ENCODE data around the gene KCND3.

Gene KCND3

DNA sequence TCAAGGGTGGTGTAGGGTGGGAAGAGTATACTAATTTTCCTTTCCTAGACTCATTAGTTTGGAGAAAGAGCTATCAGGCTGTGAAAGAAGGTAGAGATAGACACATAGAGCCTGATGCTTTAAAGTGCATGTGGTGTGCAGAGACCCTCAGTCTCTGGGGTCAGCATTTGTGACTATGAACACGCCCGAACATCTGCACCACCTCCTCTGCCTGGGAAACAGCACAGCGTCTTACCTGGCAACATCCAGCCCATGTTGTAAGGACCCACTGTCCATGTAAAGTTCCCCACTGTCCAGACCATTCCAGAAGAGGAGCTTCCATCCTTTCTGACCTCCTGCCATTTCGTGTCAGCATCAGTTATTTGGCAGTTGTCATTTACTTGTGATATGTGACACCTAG is 83.4 kb downstream of the KCND3 start:
- TF ChIP-seq SNAI2 (CRISPR knock-in tag; IDR thresholded peaks at IDR 0.05): no peak
- TF ChIP-seq RARB (CRISPR knock-in tag; IDR thresholded peaks at IDR 0.05): no peak
- TF ChIP-seq, protein P1, sequence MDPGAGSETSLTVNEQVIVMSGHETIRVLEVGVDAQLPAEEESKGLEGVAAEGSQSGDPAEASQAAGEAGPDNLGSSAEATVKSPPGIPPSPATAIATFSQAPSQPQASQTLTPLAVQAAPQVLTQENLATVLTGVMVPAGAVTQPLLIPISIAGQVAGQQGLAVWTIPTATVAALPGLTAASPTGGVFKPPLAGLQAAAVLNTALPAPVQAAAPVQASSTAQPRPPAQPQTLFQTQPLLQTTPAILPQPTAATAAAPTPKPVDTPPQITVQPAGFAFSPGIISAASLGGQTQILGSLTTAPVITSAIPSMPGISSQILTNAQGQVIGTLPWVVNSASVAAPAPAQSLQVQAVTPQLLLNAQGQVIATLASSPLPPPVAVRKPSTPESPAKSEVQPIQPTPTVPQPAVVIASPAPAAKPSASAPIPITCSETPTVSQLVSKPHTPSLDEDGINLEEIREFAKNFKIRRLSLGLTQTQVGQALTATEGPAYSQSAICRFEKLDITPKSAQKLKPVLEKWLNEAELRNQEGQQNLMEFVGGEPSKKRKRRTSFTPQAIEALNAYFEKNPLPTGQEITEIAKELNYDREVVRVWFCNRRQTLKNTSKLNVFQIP (CRISPR knock-in tag; IDR thresholded peaks at IDR 0.05; ENCODE audit: borderline replicate concordance, low read depth): no peak
- no peak for TF ChIP-seq ZFP3 (CRISPR knock-in tag; IDR thresholded peaks at IDR 0.05)
- no peak for TF ChIP-seq ISL1 (CRISPR knock-in tag; IDR thresholded peaks at IDR 0.05)
- no peak for TF ChIP-seq ESRRG (CRISPR knock-in tag; IDR thresholded peaks at IDR 0.05)
- no peak for TF ChIP-seq TCF4 (CRISPR knock-in tag; IDR thresholded peaks at IDR 0.05; ENCODE audit: borderline replicate concordance)
- ATAC-seq: no peak

DNA sequence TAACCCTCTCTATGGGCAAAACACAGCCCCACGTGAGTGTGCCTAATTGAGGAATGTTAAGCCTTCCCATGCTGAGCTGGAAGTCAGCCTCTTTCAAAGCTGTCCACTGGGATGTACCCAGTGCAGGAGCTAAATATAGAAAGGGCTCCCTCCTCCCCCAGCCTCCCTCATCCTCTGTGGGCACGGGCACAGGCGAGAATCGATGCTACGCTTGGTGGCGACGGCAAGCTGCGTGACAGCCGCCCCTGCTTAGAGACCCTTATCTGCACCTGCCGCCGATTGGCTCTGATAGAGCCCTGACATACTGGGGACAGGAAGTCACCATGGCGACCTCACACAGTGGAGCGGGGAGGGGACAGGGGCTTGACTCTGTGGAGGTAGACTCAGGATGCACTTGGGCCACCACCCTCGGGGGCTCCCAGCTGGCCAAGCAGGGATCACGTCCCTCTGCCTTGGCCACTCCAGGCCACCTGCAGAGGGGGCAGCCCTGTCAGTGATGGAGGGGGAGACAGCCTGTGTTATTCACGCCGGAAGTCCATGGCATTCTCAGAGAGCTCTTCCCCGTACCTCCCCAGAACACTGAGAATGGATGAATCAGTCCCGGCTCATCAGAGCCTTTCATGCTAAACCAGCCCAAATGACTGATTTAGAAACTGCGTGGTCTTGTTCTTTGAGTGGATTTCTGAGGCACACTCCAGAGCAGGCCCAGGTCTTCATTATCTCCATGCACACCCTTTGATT is 84.8 kb downstream of the KCND3 start:
- no peak; the same call in 1 of the 3 replicates for ATAC-seq
- TF ChIP-seq ZNF565 (CRISPR knock-in tag; conservative IDR thresholded peaks at IDR 0.05; ENCODE audit: low read depth) (no peak), OSR1 (CRISPR knock-in tag; IDR thresholded peaks at IDR 0.05) (no peak), RARB (CRISPR knock-in tag; IDR thresholded peaks at IDR 0.05) (no peak), GLIS3 (CRISPR knock-in tag; IDR thresholded peaks at IDR 0.05) (no peak), ZFP3 (CRISPR knock-in tag; IDR thresholded peaks at IDR 0.05) (no peak)

DNA sequence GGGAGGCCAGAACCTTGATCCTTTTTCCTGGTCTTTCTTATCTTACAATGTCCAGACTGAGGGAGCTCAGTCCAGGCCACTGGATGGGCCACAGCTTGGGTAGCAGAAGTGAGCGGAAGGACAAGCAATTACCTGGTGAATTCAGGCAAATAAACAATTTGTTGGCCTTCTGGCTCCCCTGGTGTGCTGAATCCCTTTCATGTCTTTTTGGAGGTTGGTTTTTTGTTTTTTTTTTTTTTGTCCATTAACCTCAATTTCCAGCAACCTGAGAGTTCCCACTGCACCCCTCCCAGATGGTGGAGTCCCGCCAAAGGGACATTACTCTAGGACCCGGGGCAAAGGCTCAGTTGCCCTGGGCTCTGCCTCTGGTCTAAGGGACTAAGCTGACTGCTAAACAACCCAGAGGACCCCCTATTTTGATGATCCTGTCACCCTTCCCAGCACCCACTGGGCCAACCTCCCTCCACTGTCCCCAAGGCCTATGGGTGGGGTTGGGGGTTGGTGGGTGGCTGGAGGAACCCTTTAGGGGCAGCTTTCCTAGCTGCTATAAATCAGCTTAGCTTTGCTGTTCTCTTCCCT is 85.5 kb downstream of the KCND3 start:
- ATAC-seq: no peak
- TF ChIP-seq CSDC2 (CRISPR knock-in tag; IDR thresholded peaks at IDR 0.05) (no peak), OSR1 (CRISPR knock-in tag; IDR thresholded peaks at IDR 0.05) (no peak), ZNF565 (CRISPR knock-in tag; conservative IDR thresholded peaks at IDR 0.05; ENCODE audit: low read depth) (no peak), ZC3H10 (CRISPR knock-in tag; IDR thresholded peaks at IDR 0.05) (no peak), ZFP30 (CRISPR knock-in tag; IDR thresholded peaks at IDR 0.05) (no peak), TCF4 (CRISPR knock-in tag; IDR thresholded peaks at IDR 0.05; ENCODE audit: borderline replicate concordance) (no peak), SNAI2 (CRISPR knock-in tag; IDR thresholded peaks at IDR 0.05) (no peak), ARNTL (CRISPR knock-in tag; IDR thresholded peaks at IDR 0.05; ENCODE audit: borderline replicate concordance, low read depth) (no peak), ZFP3 (CRISPR knock-in tag; IDR thresholded peaks at IDR 0.05) (no peak)
- TF ChIP-seq, protein P2, sequence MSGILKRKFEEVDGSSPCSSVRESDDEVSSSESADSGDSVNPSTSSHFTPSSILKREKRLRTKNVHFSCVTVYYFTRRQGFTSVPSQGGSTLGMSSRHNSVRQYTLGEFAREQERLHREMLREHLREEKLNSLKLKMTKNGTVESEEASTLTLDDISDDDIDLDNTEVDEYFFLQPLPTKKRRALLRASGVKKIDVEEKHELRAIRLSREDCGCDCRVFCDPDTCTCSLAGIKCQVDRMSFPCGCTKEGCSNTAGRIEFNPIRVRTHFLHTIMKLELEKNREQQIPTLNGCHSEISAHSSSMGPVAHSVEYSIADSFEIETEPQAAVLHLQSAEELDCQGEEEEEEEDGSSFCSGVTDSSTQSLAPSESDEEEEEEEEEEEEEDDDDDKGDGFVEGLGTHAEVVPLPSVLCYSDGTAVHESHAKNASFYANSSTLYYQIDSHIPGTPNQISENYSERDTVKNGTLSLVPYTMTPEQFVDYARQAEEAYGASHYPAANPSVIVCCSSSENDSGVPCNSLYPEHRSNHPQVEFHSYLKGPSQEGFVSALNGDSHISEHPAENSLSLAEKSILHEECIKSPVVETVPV (CRISPR knock-in tag; IDR thresholded peaks at IDR 0.05): no peak
- TF ChIP-seq, protein P1 (CRISPR knock-in tag; IDR thresholded peaks at IDR 0.05; ENCODE audit: borderline replicate concordance, low read depth): no peak

DNA sequence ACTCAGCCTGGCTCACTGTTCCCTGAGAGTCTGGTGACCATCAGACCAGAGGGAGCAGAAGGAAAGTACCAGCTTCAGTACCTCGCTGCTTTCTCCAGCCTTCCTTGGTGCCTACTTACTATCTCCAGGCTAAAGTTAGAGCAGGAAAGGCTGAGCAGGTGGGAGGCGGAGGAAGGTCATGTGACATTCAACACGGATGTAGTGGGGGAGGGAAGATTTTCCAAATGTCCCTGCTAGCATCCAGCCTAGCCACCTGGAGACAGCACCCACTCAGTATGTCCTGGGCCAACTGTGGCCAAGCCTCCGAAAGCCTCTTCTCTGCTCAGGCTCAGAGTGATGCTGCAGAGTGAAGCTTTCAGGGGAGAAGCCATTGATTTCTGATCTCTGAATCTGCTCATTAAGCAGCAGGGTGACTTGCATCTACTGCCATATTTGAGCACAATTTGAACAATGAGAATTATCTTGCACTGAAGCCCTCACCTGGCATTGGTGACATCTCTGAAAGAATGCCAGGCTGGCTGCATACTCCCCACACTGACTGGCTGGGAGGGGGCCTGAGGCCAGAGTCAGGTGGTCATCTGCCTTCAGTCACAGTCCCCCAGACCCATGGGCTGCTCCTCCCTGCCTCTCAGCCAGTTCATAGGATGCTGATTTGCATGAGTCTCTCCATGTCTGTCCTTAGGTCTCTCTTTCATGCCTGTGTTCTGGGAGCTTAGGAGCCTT is 86.2 kb downstream of the KCND3 start:
- ATAC-seq: no peak
- TF ChIP-seq GLIS3 (CRISPR knock-in tag; IDR thresholded peaks at IDR 0.05): no peak
- TF ChIP-seq CSDC2 (CRISPR knock-in tag; IDR thresholded peaks at IDR 0.05): no peak
- TF ChIP-seq ZC3H10 (CRISPR knock-in tag; IDR thresholded peaks at IDR 0.05): no peak
- TF ChIP-seq ZFP30 (CRISPR knock-in tag; IDR thresholded peaks at IDR 0.05): no peak
- TF ChIP-seq ZFP3 (CRISPR knock-in tag; IDR thresholded peaks at IDR 0.05): no peak
- TF ChIP-seq, protein P2 (CRISPR knock-in tag; IDR thresholded peaks at IDR 0.05): no peak
- TF ChIP-seq, protein P3, sequence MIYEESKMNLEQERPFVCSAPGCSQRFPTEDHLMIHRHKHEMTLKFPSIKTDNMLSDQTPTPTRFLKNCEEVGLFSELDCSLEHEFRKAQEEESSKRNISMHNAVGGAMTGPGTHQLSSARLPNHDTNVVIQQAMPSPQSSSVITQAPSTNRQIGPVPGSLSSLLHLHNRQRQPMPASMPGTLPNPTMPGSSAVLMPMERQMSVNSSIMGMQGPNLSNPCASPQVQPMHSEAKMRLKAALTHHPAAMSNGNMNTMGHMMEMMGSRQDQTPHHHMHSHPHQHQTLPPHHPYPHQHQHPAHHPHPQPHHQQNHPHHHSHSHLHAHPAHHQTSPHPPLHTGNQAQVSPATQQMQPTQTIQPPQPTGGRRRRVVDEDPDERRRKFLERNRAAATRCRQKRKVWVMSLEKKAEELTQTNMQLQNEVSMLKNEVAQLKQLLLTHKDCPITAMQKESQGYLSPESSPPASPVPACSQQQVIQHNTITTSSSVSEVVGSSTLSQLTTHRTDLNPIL (CRISPR knock-in tag; IDR thresholded peaks at IDR 0.05; ENCODE audit: low read depth): no peak
- no peak for TF ChIP-seq OSR1 (CRISPR knock-in tag; IDR thresholded peaks at IDR 0.05)
- no peak for TF ChIP-seq ISL1 (CRISPR knock-in tag; IDR thresholded peaks at IDR 0.05)
- TF ChIP-seq, protein P4, sequence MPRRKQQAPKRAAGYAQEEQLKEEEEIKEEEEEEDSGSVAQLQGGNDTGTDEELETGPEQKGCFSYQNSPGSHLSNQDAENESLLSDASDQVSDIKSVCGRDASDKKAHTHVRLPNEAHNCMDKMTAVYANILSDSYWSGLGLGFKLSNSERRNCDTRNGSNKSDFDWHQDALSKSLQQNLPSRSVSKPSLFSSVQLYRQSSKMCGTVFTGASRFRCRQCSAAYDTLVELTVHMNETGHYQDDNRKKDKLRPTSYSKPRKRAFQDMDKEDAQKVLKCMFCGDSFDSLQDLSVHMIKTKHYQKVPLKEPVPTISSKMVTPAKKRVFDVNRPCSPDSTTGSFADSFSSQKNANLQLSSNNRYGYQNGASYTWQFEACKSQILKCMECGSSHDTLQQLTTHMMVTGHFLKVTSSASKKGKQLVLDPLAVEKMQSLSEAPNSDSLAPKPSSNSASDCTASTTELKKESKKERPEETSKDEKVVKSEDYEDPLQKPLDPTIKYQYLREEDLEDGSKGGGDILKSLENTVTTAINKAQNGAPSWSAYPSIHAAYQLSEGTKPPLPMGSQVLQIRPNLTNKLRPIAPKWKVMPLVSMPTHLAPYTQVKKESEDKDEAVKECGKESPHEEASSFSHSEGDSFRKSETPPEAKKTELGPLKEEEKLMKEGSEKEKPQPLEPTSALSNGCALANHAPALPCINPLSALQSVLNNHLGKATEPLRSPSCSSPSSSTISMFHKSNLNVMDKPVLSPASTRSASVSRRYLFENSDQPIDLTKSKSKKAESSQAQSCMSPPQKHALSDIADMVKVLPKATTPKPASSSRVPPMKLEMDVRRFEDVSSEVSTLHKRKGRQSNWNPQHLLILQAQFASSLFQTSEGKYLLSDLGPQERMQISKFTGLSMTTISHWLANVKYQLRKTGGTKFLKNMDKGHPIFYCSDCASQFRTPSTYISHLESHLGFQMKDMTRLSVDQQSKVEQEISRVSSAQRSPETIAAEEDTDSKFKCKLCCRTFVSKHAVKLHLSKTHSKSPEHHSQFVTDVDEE (CRISPR knock-in tag; IDR thresholded peaks at IDR 0.05): no peak
- TF ChIP-seq PPARA (CRISPR knock-in tag; IDR thresholded peaks at IDR 0.05; ENCODE audit: borderline replicate concordance): no peak
- no peak for TF ChIP-seq ESRRG (CRISPR knock-in tag; IDR thresholded peaks at IDR 0.05)
- TF ChIP-seq RARB (CRISPR knock-in tag; IDR thresholded peaks at IDR 0.05): no peak
- TF ChIP-seq TOX (CRISPR knock-in tag; IDR thresholded peaks at IDR 0.05; ENCODE audit: borderline replicate concordance): no peak
- no peak for TF ChIP-seq SNAI2 (CRISPR knock-in tag; IDR thresholded peaks at IDR 0.05)
- TF ChIP-seq ZNF70 (CRISPR knock-in tag; IDR thresholded peaks at IDR 0.05): no peak
- no peak for TF ChIP-seq ZNF565 (CRISPR knock-in tag; conservative IDR thresholded peaks at IDR 0.05; ENCODE audit: low read depth)
- no peak for TF ChIP-seq TCF4 (CRISPR knock-in tag; IDR thresholded peaks at IDR 0.05; ENCODE audit: borderline replicate concordance)

Measured in SK-N-SH treated with all-trans-retinoic acid at 6 μM for 48 hours (cell line).